Measurements from ENCODE around the gene GANAB.

DNA sequence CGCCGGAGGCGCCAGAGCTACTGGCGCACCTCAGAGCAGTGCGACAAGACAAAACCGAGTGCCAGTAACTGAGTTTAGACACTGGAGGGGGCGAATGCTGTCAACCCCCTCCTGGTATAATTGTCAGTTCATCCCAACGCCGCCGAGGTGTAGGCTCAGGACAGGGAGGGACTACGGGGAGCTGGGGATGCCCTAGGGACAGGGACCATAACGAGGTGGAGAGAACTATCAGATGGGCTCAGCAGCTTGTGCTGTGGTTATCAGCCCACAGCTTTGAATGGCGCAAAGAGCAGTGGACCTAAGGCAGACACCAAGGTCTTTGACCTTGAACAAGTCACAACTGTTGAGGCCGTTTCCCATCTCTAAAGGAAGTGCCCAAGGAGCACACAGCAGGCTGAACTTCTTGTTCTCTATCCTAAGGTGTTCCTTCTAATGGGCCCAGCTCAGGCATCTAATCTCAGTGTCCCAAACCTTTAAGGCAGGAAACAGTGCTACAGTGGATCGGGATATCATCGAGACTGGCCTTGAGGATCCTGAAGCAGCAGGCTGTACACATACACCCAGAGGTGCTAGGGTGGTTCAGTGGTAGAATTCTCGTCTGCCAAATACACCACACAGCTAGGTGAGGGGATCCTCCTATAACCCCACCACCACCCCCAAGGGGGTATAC lies 54.1 kb downstream of the GANAB start:
- TF ChIP-seq GATA2 (IDR thresholded peaks at IDR 0.05; ENCODE audit: low read depth, low read length) (no peak), GATA3 (IDR thresholded peaks at IDR 0.05; ENCODE audit: low read depth, low read length) (no peak)

Measured in SH-SY5Y (cell line).